ENCODE data around the gene ESYT2.

The ESYT2 gene

GRCh38 chr7:158821171-158822031 lies 7.9 kb downstream of the ESYT2 start:
- DNase-seq = no peak

- DNase-seq = no peak
Measured at GRCh38 chr7:158820656-158821055, 8.7 kb downstream of the ESYT2 start.

- peak in 1 of 2 donors; percentile 36 for DNase-seq
Measured at GRCh38 chr7:158819571-158820203, 9.6 kb downstream of the ESYT2 start.

GRCh38 chr7:158818325-158819213 lies 10.7 kb downstream of the ESYT2 start:
- DNase-seq = peak; percentile 65 to 74

- DNase-seq = peak in 1 of 2 donors; percentile 20
Measured at GRCh38 chr7:158816995-158817394, 12.3 kb downstream of the ESYT2 start.

GRCh38 chr7:158816271-158816670 lies 13.0 kb downstream of the ESYT2 start:
- no peak for DNase-seq

GRCh38 chr7:158815800-158816128 lies 13.5 kb downstream of the ESYT2 start:
- DNase-seq = no peak

- peak in 1 of 2 donors; percentile 14 for DNase-seq
Measured at GRCh38 chr7:158815083-158815799, 14.1 kb downstream of the ESYT2 start.

GRCh38 chr7:158814637-158815036 lies 14.7 kb downstream of the ESYT2 start:
- DNase-seq = peak in 1 of 2 donors; percentile 33

GRCh38 chr7:158812684-158813083 lies 16.6 kb downstream of the ESYT2 start:
- peak; percentile 50 for DNase-seq

GRCh38 chr7:158811894-158812293 lies 17.4 kb downstream of the ESYT2 start:
- DNase-seq = no peak

- peak; percentile 60 to 69 for DNase-seq
Measured at GRCh38 chr7:158811461-158811860, 17.8 kb downstream of the ESYT2 start.

GRCh38 chr7:158810846-158811245 lies 18.5 kb downstream of the ESYT2 start:
- DNase-seq = no peak

GRCh38 chr7:158809596-158809995 lies 19.7 kb downstream of the ESYT2 start:
- DNase-seq = no peak

- DNase-seq = no peak
Measured at GRCh38 chr7:158808126-158808525, 21.2 kb downstream of the ESYT2 start.

GRCh38 chr7:158805937-158806336 lies 23.4 kb downstream of the ESYT2 start:
- no peak for DNase-seq

GRCh38 chr7:158805414-158805813 lies 23.9 kb downstream of the ESYT2 start:
- DNase-seq = no peak

- no peak for DNase-seq
Measured at GRCh38 chr7:158804335-158804734, 25.0 kb downstream of the ESYT2 start.

GRCh38 chr7:158803367-158803969 lies 25.8 kb downstream of the ESYT2 start:
- DNase-seq = no peak

GRCh38 chr7:158802535-158803366 lies 26.6 kb downstream of the ESYT2 start:
- DNase-seq = no peak

- DNase-seq = no peak
Measured at GRCh38 chr7:158798741-158799140, 30.6 kb downstream of the ESYT2 start.
